WI38 (cell line): ENCODE measurements around the gene BPIFB3.

ENCODE experiments used
- H3K4me3 ChIP-seq: 2 replicates; pipeline ENCODE4 v1.5.1; 2011; ENCODE audit warnings: low read depth, mild to moderate bottlenecking, control low read depth, low read length
- CTCF ChIP-seq: IDR thresholded peaks from 2 replicates; pipeline ENCODE4 v1.5.1; 2012; ENCODE audit warnings: low read depth, mild to moderate bottlenecking, control low read depth, low read length

The BPIFB3 gene

GRCh38 chr20:33076662-33077372 lies 23.1 kb downstream of the BPIFB3 start:
- TF ChIP-seq CTCF = no peak
- H3K4me3 ChIP-seq = no peak overlapping the region

GRCh38 chr20:33079259-33079658 lies 25.6 kb downstream of the BPIFB3 start, which contains the start of gene BPIFB4:
BPIFB4 (plus strand) TSS chr20:33079643; CDS start chr20:33081527, 1,884 bp downstream.
- H3K4me3 ChIP-seq = no peak within 1 kb of the TSS
- no peak for TF ChIP-seq CTCF

GRCh38 chr20:33081411-33082154 lies 27.9 kb downstream of the BPIFB3 start:
- H3K4me3 ChIP-seq = no peak overlapping the region
- no peak for TF ChIP-seq CTCF

GRCh38 chr20:33082546-33082945 lies 28.8 kb downstream of the BPIFB3 start:
- TF ChIP-seq CTCF = no peak
- H3K4me3 ChIP-seq = no peak overlapping the region

- TF ChIP-seq CTCF = no peak
- H3K4me3 ChIP-seq = no peak overlapping the region
Measured at GRCh38 chr20:33083544-33084340, 30.0 kb downstream of the BPIFB3 start.

- no peak for TF ChIP-seq CTCF
- no peak overlapping the region for H3K4me3 ChIP-seq
Measured at GRCh38 chr20:33084722-33085121, 31.0 kb downstream of the BPIFB3 start.
